Measurements from ENCODE around the gene CHD3. TPM values are rescaled to one million over a fixed set of nuclear protein-coding genes. Genes with fewer than 3 reads are reported as not detected.

Gene CHD3
- polyA plus RNA-seq, 1 of the 3 experiments (the other 2 are of a cell fraction): 56.2 TPM

DNA sequence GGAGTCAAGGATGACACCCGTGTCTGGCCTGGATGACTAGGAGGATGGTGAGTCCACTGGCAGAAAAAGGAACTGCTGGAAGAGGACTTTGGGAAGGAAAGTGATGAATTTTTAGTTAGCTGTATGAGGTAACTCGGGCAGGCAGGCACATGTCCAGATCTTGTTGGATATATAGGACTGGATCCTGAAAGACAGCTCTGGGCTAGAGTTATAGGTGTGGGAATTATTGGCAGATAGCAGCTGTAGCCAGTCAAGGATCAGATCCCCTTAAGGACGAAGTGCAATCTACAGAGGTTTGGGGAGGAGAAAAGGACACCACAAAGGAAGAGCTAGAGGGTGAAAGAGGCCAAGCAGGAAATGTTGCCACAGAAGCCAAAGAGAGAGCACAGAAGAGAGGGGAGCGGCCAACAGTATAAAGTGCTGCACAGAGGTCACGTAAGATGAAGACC is 20.7 kb upstream of the CHD3 start (continued):
- TF ChIP-seq, protein P1, sequence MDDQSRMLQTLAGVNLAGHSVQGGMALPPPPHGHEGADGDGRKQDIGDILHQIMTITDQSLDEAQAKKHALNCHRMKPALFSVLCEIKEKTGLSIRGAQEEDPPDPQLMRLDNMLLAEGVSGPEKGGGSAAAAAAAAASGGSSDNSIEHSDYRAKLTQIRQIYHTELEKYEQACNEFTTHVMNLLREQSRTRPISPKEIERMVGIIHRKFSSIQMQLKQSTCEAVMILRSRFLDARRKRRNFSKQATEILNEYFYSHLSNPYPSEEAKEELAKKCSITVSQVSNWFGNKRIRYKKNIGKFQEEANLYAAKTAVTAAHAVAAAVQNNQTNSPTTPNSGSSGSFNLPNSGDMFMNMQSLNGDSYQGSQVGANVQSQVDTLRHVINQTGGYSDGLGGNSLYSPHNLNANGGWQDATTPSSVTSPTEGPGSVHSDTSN (IDR thresholded peaks at IDR 0.05): no peak
- TF ChIP-seq POLR2AphosphoS5 (IDR thresholded peaks at IDR 0.05; ENCODE audit: low read depth, low read length) (no peak), RFX5 (IDR thresholded peaks at IDR 0.05; ENCODE audit: low read length) (no peak), YY1 (IDR thresholded peaks at IDR 0.05; ENCODE audit: low read depth) (no peak)

DNA sequence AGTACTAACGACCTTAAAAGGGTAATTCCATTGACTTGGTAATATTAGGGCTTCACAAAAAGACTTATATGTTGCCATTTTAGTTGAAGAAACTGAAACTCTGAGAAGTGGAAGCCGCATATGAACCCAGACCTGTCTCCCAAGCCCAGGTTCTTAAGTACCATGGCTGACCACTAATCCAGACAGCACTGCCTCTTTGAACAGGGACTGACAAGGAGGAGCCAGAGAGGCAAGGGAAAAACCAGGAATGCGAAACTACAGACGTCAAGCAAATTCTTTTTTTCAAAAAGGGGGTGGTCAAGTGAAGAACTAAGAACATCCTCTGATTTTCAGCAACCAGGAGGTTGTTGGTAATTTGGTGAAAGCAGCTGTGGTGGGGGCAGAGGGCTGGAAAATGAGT is 15.5 kb upstream of the CHD3 start:
- Histone ChIP-seq H3K36me3 (replicated peaks in 1 of 2; ENCODE audit: control insufficient read depth in 1 of 2, insufficient read depth in 2 of 2, low read length in 1 of 2) (peaks cover 14 to 38% of the 10 kb centered on the region in 2 experiments), H3K9ac (no peak overlapping the region), H3F3A (replicated peaks; ENCODE audit: insufficient read depth) (peaks cover 4% of the 10 kb centered on the region), H3K27me3 (ENCODE audit: insufficient read depth) (no peaks in the 10 kb centered on the region), H3K9me2 (no peaks in the 10 kb centered on the region), H3K9me3 (no peaks in the 10 kb centered on the region), H3K4me3 (ENCODE audit: low read depth in 2 of 2, low read length in 1 of 2) (no peak overlapping the region), H2AFZ (ENCODE audit: low read depth) (no peak overlapping the region), H3K79me2 (ENCODE audit: insufficient read depth) (no peaks in the 10 kb centered on the region), H3K27ac (ENCODE audit: low read depth in 2 of 2, low read length in 1 of 2) (no peak overlapping the region), H3K4me1 (ENCODE audit: control insufficient read depth in 1 of 2, insufficient read depth in 2 of 2, low read depth in 1 of 2, low read length in 1 of 2) (no peaks in the 10 kb centered on the region), H4K20me1 (ENCODE audit: insufficient read depth) (no peaks in the 10 kb centered on the region), H3K4me2 (no peak overlapping the region)
- CTCF ChIA-PET: interaction anchor here (1.3 to 1.6 kb wide), 3 partner anchors 11 to 118 kb away, joined by 3 to 9 read pairs (median 3); partner anchors contain the start of gene NAA38
- DNase-seq: no peak
- no peak for TF ChIP-seq TEAD4 (IDR thresholded peaks at IDR 0.05; ENCODE audit: borderline replicate concordance, insufficient read depth)
- no peak for TF ChIP-seq NFIC (IDR thresholded peaks at IDR 0.05; ENCODE audit: borderline replicate concordance)
- TF ChIP-seq, protein P2, sequence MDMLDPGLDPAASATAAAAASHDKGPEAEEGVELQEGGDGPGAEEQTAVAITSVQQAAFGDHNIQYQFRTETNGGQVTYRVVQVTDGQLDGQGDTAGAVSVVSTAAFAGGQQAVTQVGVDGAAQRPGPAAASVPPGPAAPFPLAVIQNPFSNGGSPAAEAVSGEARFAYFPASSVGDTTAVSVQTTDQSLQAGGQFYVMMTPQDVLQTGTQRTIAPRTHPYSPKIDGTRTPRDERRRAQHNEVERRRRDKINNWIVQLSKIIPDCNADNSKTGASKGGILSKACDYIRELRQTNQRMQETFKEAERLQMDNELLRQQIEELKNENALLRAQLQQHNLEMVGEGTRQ (IDR thresholded peaks at IDR 0.05; ENCODE audit: borderline replicate concordance, low read depth, low read length): no peak
- no peak for TF ChIP-seq YY1 (IDR thresholded peaks at IDR 0.05; ENCODE audit: low read depth)
- TF ChIP-seq, protein P3, sequence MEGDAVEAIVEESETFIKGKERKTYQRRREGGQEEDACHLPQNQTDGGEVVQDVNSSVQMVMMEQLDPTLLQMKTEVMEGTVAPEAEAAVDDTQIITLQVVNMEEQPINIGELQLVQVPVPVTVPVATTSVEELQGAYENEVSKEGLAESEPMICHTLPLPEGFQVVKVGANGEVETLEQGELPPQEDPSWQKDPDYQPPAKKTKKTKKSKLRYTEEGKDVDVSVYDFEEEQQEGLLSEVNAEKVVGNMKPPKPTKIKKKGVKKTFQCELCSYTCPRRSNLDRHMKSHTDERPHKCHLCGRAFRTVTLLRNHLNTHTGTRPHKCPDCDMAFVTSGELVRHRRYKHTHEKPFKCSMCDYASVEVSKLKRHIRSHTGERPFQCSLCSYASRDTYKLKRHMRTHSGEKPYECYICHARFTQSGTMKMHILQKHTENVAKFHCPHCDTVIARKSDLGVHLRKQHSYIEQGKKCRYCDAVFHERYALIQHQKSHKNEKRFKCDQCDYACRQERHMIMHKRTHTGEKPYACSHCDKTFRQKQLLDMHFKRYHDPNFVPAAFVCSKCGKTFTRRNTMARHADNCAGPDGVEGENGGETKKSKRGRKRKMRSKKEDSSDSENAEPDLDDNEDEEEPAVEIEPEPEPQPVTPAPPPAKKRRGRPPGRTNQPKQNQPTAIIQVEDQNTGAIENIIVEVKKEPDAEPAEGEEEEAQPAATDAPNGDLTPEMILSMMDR (IDR thresholded peaks at IDR 0.05): no peak
- no peak for TF ChIP-seq RFX5 (IDR thresholded peaks at IDR 0.05; ENCODE audit: low read length)
- no peak for TF ChIP-seq EZH2phosphoT487 (IDR thresholded peaks at IDR 0.05; ENCODE audit: borderline replicate concordance, low read depth)
- TF ChIP-seq GABPA (IDR thresholded peaks at IDR 0.05; ENCODE audit: low read depth): no peak
- WGBS (ENCODE audit: low lambda C conversion rate): 82% methylated on average over 4 of the region's 4 CpGs
- POLR2A ChIA-PET: no interaction called here

DNA sequence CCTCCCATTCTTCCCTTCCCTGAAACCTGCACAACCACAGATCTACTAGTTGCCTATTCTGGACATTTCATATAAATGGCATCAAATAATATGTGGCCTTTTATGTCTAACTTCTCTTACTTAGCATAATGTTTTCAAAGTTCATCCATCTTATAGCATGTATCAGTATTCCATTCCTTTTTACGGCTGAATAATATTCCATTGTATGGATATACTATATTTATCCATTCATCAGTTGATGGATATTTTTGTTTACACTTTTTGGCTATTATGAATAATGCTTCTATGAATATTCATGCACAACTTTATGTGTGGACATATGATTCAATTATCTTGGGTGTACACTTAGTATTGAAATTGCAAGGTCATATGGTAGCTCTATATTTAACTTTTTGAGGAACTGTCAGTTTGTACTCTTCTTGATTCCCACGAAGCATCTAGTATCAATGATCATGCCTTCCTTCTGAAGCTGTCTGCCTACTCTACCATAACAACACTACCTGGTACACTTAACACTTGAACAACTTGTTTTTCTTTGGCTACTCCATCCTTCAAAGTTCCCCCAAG is 12.7 kb upstream of the CHD3 start:
- no peak overlapping the region for H2AFZ ChIP-seq (ENCODE audit: low read depth)
- WGBS (ENCODE audit: low lambda C conversion rate): 97% methylated on average over 2 of the region's 2 CpGs
- ChIA-PET POLR2A (no interaction called here), CTCF (interaction anchor here (1.1 to 1.7 kb wide), 3 partner anchors 10 to 114 kb away, joined by 3 to 5 read pairs (median 3); no protein-coding TSS in a partner anchor)
- H4K20me1 ChIP-seq (ENCODE audit: insufficient read depth): no peaks in the 10 kb centered on the region
- H3K79me2 ChIP-seq (ENCODE audit: insufficient read depth): no peaks in the 10 kb centered on the region
- no peaks in the 10 kb centered on the region for H3K9me3 ChIP-seq
- H3K4me1 ChIP-seq (ENCODE audit: control insufficient read depth in 1 of 2, insufficient read depth in 2 of 2, low read depth in 1 of 2, low read length in 1 of 2): peaks cover 0 to 13% of the 10 kb centered on the region in 2 experiments; a peak in 2 of 4 replicates
- H3K9me2 ChIP-seq: no peaks in the 10 kb centered on the region
- no peak overlapping the region for H3K4me3 ChIP-seq (ENCODE audit: low read depth in 2 of 2, low read length in 1 of 2)
- peaks cover 8% of the 10 kb centered on the region for H3F3A ChIP-seq (replicated peaks; ENCODE audit: insufficient read depth)
- no peak overlapping the region for H3K4me2 ChIP-seq
- no peak for DNase-seq
- H3K27ac ChIP-seq (ENCODE audit: low read depth in 2 of 2, low read length in 1 of 2): no peak overlapping the region
- H3K36me3 ChIP-seq (replicated peaks in 1 of 2; ENCODE audit: control insufficient read depth in 1 of 2, insufficient read depth in 2 of 2, low read length in 1 of 2): peaks cover 30 to 57% of the 10 kb centered on the region in 2 experiments
- H3K27me3 ChIP-seq (ENCODE audit: insufficient read depth): no peaks in the 10 kb centered on the region
- H3K9ac ChIP-seq: no peak overlapping the region
- TF ChIP-seq GATA2 (CRISPR knock-in tag; IDR thresholded peaks at IDR 0.05) (no peak), ELF1 (IDR thresholded peaks at IDR 0.05) (no peak), SIN3A (IDR thresholded peaks at IDR 0.05; ENCODE audit: borderline replicate concordance, low read depth, low read length) (no peak), JUND (IDR thresholded peaks at IDR 0.05) (no peak), FOXJ3 (CRISPR knock-in tag; IDR thresholded peaks at IDR 0.05) (no peak), EZH2phosphoT487 (IDR thresholded peaks at IDR 0.05; ENCODE audit: borderline replicate concordance, low read depth) (no peak), TEAD4 (IDR thresholded peaks at IDR 0.05; ENCODE audit: borderline replicate concordance, insufficient read depth) (no peak), TAF1 (IDR thresholded peaks at IDR 0.05; ENCODE audit: borderline replicate concordance, low read depth, low read length) (no peak)
- TF ChIP-seq, protein P4, sequence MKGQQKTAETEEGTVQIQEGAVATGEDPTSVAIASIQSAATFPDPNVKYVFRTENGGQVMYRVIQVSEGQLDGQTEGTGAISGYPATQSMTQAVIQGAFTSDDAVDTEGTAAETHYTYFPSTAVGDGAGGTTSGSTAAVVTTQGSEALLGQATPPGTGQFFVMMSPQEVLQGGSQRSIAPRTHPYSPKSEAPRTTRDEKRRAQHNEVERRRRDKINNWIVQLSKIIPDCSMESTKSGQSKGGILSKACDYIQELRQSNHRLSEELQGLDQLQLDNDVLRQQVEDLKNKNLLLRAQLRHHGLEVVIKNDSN (IDR thresholded peaks at IDR 0.05; ENCODE audit: borderline replicate concordance, low read depth): no peak
- TF ChIP-seq, protein P1 (IDR thresholded peaks at IDR 0.05): no peak

Data from SK-N-SH (cell line).